Fibroblast of gingiva (primary cell): ENCODE measurements around the gene FCRL5.

Experiments
- DNase-seq: peaks from one replicate; pipeline ENCODE4 v3.0.0-alpha.2; 2011; ENCODE audit warnings: low read depth

FCRL5 gene

DNA sequence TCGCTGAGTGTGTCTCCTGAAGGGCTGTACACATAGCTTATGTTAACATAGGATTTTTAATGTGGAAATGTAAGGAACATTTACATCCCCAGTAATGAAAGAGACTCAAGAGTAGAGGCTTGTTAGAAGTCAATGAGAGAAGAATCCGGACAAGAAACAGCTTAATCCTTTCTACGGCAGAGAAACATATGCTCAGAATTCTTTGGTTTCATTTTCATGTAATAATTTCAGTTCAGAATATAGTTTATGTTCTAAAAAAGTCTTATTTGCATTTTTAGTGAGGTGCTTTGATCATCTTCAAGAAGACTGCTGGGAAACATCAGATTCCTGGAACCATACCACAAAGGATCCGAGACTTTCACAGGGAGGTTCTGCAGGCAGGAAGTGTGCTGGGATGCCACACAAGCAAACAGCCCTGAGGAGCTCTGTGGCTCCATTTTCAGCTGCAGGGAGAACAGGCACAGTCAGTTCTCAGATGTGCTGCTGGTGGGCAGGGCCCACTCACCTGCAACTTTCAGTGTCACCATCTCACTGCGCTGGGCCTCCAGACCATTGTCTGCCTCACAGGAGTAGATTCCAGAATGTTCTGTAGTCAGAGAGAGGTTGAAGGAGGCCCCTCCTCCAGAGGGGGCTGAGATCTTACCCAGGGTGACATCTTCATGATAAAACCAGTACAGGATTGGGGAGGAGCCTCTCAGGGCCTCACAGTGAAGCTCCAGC lies 28.4 kb downstream of the FCRL5 start:
- no peak for DNase-seq

DNA sequence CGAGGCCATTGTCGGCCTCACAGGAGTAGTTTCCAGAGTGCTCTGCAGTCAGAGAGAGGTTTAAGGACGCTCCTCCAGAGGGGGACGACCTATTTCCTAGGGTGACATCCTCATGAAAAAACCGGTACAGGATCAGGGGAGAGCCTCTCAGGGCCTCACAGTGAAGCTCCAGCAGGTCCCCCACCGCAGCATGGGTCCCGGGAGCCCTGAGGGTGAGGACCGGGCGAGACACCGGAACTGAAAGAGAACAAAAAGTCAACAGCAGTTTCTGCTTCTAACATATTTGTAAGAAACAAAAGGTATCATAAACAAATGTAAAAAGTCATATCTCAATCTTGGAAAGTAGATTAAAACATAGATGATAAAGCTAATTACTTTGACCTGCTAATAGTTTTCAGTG lies 31.3 kb downstream of the FCRL5 start:
- no peak for DNase-seq

DNA sequence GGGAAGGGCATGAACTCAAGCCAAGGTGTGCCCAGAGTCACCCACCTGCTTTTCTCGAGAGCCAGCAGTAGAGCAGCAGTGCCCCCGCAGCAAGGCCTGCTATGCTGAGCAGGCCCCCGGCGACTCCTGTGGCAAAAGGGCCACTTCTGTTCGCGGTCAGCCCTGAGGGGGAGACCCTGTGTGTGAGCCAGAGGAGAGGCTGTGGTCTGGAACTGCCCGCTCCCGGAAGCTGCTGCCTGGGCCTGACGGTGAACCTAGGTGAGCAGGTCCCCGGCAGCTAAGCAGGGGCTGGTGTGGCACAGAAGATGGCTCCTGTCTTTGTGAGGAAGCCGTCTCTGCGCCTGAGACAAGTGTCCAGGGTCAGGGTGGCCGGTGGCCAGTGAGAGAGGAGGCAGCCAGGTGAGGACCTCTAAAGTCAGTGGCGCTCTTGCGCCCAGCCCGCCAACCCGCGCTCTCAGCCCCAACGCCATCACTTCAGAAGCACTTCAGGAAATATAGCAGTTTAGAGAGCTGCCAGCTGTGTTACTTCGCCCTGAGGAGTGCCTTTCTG lies 31.9 kb downstream of the FCRL5 start:
- DNase-seq = no peak

DNA sequence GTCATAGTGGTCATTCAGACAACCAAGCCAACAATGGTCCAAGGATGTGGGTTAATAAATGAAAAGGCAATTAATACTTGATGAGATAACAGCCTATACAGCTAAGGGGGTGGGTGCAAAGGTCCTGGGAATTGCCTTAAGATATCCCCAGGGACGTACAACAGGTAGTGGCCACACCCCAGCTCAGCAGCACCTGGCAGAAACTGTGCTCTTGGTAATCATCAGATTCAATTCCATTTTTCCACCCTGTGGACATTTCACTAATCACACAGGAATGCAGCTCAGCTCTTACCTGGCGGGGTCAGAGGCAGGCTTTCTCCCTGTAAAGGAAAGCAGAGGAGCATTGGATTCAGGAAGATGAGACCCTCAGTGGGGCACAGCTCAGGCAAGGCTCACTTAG lies 32.9 kb downstream of the FCRL5 start:
- DNase-seq = no peak

DNA sequence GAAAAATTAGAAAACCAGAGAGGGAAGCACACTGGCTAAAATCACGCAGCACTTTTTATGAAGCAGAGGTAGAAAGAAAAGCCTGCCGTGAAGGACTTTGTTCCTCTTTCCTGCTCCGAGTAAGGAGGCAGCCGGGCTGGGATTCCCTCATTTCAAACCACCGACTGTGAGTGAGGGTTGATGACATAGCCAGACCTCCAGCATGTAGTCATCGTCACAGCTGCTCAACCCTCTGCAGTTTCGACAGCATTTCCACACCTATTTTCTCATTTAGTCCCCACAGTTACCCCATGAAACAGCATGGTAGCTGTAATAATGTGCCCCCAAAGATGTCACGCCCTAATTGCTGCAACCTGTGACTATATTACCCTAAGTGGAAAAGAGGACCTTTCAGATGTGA lies 35.3 kb downstream of the FCRL5 start:
- no peak for DNase-seq

DNA sequence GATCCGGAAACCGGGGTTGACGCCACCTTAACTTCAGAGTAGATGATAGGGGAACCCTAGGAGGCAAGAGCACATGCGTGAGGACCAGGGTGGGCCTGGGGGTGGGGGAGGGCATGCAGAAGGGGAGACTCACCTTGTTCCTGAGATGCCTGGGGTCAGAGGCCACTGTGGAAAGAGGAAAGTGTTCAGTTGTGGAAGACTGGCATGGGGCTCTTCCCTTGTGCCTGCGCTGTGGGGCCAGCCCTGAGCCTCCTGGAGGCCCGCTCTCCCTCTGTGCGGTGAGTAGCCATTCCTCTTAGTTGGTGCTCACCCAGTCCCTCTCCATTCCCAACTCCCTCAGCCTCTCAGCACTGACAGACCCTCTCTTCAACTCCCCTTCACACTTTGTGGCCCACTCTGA lies 36.6 kb downstream of the FCRL5 start:
- DNase-seq = no peak

DNA sequence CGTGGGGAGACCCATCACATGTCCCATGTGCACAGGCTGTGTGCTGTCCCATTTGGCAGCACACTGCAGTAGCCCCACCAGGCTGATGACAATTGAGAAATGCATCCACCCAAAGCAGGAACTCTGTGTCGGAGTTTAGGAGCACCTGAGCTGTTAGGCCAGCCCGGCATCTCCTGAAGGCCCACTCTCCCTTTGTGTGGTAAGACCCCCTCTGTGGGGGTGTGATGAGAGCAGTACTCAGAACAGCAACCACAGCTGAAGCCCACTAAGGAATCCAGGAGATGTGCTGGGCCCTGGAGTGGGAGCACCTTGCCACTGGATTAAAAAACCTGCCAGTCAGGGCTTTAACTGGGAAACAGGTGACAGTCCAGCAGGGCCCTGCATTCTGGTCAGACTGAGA lies 37.2 kb downstream of the FCRL5 start:
- DNase-seq = no peak

DNA sequence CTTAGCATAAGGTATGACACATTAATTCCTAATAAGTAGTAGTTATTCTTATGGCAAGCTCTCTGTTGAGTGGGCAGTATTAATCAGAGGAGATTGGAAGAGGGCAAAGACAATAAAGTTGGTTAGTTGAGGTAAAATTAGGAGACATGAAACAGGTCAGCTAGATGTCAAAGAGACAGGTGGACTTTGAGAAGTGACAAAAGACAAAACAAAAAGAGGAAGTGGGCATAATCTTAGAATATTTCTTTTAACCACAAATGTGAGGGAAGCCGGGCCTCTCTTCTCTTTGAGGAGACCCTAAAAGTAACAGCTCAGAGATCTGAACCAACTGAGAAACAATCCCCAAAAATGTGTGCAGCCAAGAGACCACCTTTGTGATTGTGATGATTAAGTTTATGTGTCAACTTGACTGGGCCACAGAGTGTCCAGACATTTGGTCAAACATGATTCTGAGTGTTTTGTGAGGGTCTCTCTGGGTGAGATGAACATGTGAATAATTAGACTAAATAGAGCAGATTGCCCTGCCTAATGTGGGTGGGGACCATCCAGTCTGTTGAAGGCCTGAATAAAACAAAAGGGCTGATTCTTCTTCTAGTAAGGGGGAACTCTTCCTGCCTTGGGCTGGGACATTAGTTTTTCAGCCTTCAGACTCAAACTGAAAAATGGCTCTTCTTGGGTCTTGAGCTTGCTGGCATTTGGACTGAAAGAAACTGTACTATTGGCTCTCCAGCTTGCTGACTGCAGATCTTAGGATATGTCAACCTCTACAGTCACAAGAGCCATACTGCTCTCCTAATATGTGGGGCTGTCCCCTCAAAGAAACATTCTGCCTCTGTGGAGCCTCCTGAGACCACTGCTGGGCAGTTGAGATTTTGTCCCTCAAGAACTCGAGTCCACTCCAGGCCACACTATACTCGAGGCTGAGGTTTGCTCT lies 40.0 kb downstream of the FCRL5 start:
- DNase-seq = no peak

DNA sequence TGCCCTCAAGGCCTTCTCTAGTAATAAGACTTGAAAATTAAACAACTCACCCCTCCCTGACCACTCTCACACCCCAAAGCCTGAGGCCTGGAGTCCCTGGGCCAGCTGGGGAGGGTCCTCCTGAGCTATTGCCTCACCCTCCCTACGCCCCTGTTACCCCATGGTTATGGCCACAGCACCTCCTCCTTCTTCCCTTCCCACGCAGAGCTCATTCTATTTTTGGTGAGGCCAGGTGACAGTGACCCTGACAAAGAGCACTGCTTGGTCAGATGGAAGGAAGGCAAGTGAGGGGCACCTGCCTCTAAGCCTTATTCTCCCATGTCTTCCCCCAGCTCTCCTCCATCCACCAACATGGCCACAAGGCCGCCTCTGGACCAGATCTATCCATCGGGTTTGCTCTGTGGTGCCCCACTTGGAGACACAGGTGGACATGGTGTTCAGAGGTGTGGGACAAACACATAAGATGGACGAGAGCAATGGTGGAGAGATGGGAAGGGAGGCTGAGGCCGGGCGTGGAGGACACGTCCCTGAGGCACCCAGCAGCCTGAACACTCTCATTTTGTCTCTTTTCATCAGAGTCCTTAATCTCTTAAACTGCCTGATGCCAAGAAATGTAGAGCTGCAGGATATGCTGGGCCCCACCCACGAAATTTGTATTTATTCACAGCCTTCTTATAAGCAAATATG lies 42.6 kb downstream of the FCRL5 start:
- no peak for DNase-seq

DNA sequence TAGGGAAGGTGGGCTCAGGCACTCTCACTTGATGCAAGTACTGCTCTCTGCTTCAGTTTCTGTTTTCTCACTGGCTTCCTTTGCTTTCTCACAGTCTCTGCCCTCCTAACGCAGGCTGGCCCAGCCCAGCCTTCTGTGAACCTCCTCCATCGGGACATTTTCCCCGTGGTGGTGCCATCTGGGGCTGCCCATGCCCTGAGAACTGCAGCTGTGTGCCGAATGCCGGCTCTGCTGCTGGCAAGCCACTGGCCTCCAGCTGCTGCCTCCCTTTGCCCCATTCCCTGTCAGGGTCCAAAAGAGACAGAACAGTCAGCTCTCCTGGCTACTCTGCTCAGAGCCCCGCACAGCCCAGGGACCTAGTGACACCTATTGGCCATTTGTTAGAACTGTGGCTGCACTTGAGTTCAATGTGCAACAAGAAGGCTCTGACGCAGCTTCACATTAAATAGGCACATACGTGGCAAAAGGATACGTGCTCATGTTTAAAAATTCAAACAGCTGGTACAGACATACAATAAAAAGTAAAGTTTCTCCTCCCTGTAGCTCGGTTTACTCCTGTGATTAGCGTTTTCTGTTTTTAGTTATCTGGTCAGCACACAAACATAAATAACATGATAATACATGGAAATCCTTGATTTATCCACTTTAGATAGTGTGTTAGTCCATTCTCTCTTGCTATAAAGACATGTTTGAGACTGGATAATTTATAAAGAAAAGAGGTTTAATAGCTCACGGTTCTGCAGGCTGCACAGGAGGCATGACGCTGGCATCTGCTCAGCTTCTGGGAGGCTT lies 46.6 kb downstream of the FCRL5 start:
- DNase-seq = peak; percentile 40

DNA sequence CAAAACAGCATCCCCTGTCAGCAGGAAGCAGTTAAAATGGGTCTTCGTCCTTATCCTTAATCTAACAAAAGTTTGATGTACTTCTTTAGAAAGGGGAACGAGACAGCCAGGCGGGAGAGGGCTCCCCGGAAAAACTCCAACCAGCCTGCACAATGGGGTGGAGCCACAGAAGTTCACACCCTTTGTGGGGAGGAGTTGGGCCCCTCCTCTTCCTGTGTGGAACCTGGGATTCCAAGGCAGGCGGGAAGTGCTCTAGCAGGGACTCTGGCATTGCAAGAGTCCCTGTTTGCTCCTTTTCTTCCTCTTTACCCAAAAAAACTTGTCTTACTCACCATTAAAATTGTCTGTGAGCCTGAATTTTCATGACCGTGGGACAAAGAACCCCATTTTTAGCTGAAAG lies 47.7 kb downstream of the FCRL5 start:
- no peak for DNase-seq

DNA sequence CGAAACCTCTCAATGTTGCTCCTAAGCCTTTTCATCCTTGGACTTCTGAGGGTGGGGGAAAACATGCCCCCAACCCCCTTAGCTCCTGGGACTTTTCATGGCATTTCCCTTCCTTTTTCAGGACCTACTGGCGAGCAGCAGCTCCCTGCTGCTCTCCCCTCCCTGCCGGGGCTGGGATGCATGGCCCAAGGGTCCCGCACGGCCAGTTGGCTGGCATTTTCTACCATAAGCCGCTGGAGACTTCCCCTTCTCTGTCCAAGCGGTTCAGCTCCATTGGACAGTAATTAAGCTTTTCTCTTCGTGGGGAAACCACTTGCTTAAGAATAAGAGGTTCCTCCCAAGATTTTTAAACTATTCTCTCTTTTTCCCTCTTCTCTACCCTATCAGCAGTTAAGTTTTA lies 52.8 kb downstream of the FCRL5 start:
- no peak for DNase-seq

DNA sequence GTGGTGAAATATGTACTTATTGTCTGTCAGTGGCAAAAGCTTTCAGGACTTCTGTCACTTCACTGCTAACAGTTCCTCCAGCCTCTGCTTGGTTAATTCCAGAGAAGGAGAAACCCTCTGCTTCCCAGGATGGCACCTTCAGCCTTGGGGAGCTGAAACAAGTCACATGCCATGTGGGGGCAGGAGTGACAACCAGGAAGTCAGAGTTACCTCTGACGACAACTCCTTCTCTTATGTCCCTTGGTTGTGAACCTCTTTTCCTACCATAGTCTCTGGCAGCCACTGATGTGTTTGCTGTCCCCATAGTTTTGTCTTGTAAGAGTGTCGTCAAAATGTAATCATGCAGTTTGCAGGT lies 53.6 kb downstream of the FCRL5 start:
- DNase-seq = no peak

DNA sequence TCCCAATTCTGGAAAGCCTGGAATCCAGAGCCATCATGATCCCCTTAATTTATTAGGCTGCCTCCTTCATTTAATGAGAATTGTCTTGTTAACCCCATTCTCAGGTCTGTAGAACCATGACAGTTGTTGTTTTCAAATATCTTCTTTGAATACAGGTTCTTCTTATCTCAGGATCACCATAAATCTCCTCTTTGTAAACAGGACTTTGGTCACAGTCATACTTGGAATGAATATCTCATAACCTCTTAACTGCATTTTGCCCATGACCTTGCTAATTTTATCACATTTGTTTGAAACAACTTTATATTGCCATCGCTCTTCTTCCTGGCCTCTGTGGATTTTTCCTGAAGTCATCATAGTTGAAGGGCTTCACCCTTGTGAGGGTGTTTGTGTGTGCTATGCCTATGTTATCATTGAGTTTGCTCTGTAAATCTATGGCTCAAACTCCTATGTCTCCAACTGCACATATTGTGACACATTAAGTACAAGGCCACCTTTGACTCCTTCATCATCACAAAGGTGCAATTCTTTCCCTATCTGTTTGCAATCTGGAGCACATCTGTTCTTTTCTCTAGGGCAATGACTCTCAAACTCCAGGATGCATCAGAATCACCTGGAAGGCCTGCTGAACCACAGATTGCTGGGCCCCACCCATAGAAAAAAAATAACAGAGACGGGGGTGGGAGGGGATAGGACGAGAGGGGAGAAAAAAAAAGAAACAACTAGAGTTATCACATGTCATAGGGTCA lies 54.2 kb downstream of the FCRL5 start:
- no peak for DNase-seq

DNA sequence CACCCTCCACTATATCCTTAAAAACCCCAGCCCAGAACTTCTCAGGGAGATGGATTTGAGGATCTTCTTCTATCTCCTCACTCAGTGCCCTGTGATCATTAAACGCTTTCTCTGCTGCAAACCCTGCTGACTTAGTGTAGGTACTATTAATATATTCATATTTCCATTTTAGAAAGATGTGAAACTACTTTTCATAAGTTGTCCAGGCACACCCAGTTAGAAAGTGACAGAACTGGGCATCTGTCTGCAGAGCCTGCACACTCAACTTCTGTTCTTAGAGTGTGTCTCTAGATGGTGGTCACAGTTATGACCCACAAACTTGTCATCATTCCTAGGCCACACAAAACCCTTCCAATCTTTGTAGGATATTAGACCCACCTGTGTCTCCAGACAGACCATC lies 55.0 kb downstream of the FCRL5 start:
- DNase-seq = no peak

DNA sequence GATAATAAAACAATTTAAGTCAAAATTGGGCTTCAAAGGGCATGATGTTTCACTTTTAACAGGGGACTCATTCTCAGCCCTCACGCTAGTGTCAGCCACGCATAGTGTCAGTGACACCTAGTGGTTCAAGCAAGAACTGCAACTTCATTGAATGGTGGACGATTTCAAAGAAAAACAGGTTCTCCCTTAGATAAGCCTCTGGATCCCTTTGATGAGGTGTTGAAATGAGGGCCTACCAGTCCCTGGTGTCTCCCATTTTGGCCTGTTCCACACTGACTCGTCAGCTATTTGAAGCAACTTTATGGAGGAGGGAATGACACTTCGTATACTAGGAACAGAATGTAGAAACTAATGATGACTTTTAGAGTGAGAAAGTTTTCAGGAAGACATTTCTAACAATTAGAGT lies 56.2 kb downstream of the FCRL5 start:
- DNase-seq = peak; percentile 6

DNA sequence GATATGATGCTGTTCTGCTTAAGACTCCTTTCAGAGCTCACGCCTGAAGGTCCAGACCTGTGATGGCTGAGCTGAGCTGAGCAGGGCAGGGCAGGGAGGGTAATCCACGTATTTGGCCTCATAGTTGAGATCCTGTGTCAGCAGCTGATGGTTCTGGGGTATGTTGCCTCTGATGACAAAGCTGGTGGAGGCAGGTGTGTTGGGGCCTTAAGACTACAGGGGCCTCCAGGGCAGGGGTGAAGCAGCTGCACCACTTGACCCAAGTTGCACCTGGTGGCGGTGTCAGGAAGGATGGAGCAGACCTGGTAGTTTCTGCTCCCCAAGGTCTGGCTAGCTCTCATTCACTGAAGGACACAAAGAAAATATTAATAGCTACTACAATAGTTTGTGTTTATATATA lies 57.0 kb downstream of the FCRL5 start:
- DNase-seq = no peak

DNA sequence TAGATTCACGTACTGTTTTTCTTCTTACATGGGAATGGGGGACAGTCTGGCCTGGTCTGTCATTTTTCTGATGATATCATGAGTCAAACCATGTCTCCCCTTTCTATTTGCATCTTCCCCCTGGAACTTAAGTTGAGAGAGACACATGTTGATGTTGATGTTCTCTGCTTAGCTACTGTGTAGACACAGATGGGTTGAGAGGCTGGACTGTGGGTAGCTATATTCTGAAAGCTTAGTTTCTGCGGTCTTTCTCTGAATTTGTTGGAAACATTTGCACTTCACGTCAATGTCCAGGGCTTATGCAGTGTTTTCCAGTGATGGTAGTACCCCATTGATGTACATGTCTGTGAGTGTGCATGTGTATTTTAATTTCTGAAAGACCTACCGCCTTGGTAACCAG lies 58.2 kb downstream of the FCRL5 start:
- no peak for DNase-seq

DNA sequence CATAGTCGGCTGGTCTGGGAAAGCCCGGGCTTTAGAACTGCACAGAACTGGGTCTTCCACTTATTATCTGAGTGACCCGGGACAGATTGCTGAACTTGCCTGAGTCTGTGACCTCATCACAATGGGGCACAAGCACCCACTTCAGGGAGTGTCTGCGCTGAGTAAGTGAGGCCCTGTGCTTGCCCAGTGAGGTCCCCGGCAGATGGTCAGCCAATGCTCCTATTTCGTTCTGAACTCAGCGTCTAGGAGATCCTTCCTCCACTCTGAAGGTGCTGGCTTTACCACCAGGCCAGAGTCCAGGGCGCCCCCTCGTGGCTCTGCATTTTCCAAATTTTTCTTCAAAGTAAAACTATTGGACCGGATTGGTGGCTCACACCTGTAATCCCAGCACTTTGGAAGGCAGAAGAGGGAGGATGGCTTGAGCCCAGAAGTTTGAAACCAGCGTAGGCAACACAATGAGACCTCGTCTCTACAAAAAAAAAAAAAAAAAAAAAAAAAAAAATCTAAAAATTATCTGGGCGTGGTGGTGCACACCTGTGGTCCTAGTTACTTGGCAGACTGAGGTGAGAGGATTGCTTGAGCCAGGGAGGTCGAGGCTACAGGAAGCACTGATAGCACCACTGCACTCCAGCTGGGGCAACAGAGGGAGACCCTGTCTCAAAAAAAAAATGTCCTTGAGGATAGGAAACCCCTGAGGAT lies 61.7 kb downstream of the FCRL5 start:
- DNase-seq = peak; percentile 7

DNA sequence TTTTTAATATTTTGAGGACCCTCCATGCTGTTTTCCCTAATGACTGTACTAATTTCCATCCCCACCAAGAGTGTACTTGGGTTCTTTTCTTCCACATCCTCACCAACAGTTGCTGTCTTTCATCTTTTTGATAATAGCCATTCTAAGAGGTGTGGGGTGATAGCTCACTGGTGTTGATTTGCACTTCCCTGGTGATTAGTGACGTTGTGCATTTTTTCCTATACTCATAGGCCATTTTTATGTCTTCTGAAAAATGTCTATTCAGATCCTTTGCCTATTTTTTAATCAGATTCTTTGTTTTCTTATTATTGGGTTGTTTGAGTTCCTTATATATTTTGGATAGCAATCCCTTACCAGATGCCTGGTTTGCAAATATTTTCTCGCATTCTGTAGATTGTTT lies 64.2 kb downstream of the FCRL5 start:
- DNase-seq = no peak

DNA sequence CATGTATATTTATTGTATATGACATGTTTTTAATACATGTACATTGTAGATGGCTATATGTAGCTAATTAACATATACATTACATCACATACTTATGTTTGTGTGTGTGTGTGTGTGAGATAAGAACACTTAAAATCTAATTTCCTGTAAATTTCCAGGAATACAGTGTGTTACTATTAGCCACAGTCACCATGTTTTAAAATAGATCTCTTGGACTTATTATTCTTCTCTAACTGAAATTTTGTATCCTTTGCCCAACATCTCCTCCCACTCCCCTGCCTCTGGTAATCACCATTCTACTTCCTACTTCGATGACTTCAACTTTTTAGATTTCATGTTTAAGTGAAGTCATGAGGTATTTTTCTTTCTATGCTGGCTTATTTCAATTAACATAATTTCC lies 64.8 kb downstream of the FCRL5 start:
- DNase-seq = no peak
